ENCODE results near the gene SH3BP5.

Gene SH3BP5

DNA sequence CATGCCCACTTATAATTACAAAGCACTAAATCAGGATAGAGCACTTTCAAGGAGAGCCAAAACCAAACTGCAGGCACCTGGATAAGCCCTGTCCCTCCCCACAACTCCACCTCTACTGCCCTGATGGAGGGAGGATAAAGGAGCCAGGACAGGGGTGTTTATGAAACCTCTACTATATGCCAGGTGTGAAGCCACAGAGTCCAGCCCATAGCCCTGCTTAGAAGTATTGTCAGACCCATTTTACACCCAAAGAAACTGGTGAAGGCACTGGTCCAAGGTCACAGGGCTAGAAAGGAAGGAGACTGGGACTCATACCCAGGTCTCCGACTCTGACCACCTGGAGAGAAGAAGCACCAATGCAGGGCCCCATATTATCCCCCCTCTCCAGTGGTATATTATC, 48.7 kb downstream of the SH3BP5 start:
- no peak for DNase-seq (ENCODE audit: low spot score)
- TF ChIP-seq, protein P1, sequence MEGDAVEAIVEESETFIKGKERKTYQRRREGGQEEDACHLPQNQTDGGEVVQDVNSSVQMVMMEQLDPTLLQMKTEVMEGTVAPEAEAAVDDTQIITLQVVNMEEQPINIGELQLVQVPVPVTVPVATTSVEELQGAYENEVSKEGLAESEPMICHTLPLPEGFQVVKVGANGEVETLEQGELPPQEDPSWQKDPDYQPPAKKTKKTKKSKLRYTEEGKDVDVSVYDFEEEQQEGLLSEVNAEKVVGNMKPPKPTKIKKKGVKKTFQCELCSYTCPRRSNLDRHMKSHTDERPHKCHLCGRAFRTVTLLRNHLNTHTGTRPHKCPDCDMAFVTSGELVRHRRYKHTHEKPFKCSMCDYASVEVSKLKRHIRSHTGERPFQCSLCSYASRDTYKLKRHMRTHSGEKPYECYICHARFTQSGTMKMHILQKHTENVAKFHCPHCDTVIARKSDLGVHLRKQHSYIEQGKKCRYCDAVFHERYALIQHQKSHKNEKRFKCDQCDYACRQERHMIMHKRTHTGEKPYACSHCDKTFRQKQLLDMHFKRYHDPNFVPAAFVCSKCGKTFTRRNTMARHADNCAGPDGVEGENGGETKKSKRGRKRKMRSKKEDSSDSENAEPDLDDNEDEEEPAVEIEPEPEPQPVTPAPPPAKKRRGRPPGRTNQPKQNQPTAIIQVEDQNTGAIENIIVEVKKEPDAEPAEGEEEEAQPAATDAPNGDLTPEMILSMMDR (IDR thresholded peaks at IDR 0.05; ENCODE audit: extremely low read depth, insufficient read depth, missing control alignments), result no peak
- in situ Hi-C loops (cut with MboI; ENCODE audit: low pct_unique_long_range_greater_than_20kb, low sequenced_read_pairs, unreplicated experiment), result no loop called here

GRCh38 chr3:15281817-15282216, 50.6 kb downstream of the SH3BP5 start:
- in situ Hi-C loops (cut with MboI; ENCODE audit: low pct_unique_long_range_greater_than_20kb, low sequenced_read_pairs, unreplicated experiment), result no loop called here

GRCh38 chr3:15280853-15281532, 51.4 kb downstream of the SH3BP5 start:
- TF ChIP-seq, protein P1 (IDR thresholded peaks at IDR 0.05; ENCODE audit: extremely low read depth, insufficient read depth, missing control alignments), result no peak
- DNase-seq (ENCODE audit: low spot score), result no peak
- in situ Hi-C loops (cut with MboI; ENCODE audit: low pct_unique_long_range_greater_than_20kb, low sequenced_read_pairs, unreplicated experiment), result no loop called here

More at GRCh38 chr3:15281817-15282216, 50.6 kb downstream of the SH3BP5 start:
- TF ChIP-seq, protein P1 (IDR thresholded peaks at IDR 0.05; ENCODE audit: extremely low read depth, insufficient read depth, missing control alignments), result no peak
- DNase-seq (ENCODE audit: low spot score), result no peak

GRCh38 chr3:15279671-15280402, 52.5 kb downstream of the SH3BP5 start:
- no peak for DNase-seq (ENCODE audit: low spot score)
- in situ Hi-C loops (cut with MboI; ENCODE audit: low pct_unique_long_range_greater_than_20kb, low sequenced_read_pairs, unreplicated experiment), result loop anchor here (10.0 kb wide), 1 partner anchor 55 kb away; the partner anchor contains the start of gene SH3BP5

DNA sequence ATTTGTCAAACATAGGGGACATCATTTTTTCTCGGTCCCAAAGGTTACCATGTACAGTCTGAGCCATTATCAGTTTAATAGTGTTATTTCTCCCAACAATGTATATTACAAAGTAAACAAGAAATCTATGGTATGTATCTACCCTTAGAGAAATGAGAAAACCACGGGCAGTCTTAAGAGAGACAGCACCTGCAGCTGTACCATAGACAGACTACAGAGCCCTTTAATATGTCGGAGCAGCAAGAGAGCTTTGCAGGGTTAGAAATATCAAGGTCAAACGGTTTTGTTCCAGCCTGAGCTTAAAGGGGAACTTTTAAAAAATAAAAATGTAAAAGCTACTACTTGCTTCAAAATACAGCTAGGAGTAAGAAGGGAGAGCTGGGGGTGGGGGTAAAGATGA, 53.2 kb downstream of the SH3BP5 start:
- DNase-seq (ENCODE audit: low spot score), result no peak
- TF ChIP-seq, protein P1 (IDR thresholded peaks at IDR 0.05; ENCODE audit: extremely low read depth, insufficient read depth, missing control alignments), result no peak
- in situ Hi-C loops (cut with MboI; ENCODE audit: low pct_unique_long_range_greater_than_20kb, low sequenced_read_pairs, unreplicated experiment), result loop anchor here (10.0 kb wide), 1 partner anchor 56 kb away; the partner anchor contains the start of gene SH3BP5

More at GRCh38 chr3:15279671-15280402, 52.5 kb downstream of the SH3BP5 start:
- TF ChIP-seq, protein P1 (IDR thresholded peaks at IDR 0.05; ENCODE audit: extremely low read depth, insufficient read depth, missing control alignments), result no peak

DNA sequence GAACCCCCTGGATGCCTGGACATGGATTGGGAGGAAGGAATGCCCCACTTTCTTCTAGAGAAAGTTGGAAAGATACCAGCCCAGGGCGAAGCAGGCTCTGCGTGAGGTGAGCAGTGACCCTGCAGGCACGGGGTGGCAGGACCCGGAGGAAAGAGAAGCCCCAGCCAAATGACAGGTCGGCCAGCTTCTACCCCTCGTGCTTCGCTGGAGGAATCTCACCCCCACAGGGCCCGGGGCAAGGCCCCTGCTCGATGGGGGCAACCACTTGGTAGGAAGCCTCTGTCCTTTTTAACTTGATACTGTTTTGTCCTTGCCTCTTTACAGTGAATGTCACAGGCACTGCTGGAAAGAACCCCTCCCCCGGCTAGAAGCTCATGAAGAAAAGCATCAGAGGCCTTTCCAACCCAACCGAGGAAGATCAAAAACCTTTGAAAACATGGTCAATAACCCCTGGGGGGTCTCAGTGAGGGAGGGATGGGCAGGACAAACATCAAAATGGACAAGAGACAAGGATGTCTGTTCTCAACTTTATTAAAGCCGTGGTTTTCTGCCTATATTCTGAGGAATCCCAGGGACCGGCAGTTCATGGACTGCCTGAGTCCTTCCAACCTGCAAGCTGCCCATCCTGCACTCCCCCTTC, 54.4 kb downstream of the SH3BP5 start:
- DNase-seq (ENCODE audit: low spot score), result no peak
- in situ Hi-C loops (cut with MboI; ENCODE audit: low pct_unique_long_range_greater_than_20kb, low sequenced_read_pairs, unreplicated experiment), result loop anchor here (10.0 kb wide), 1 partner anchor 57 kb away; the partner anchor contains the start of gene SH3BP5
- TF ChIP-seq, protein P1 (IDR thresholded peaks at IDR 0.05; ENCODE audit: extremely low read depth, insufficient read depth, missing control alignments), result no peak
